Measurements from ENCODE around the gene IRS2. TPM values are rescaled to one million over a fixed set of nuclear protein-coding genes. Genes with fewer than 3 reads are reported as not detected.

Gene IRS2
- total and polyA plus RNA-seq, 2 donors (not counting 1 experiment from before 2014, with no cell fraction given) = 2.3 TPM

GRCh38 chr13:109764045-109764444 is 22.3 kb downstream of the IRS2 start:
- Histone ChIP-seq H3K4me3 (replicated peaks in 1 of 4; ENCODE audit: control extremely low read depth in 1 of 4, insufficient read depth in 1 of 4, low read depth in 3 of 4, low read length in 4 of 4) (no peak overlapping the region), H3K27me3 (ENCODE audit: control insufficient read depth, insufficient read depth, low read length) (no peaks in the 10 kb centered on the region), H3K9me3 (ENCODE audit: control insufficient read depth, insufficient read depth, low read depth, low read length) (no peaks in the 10 kb centered on the region), H3K4me1 (ENCODE audit: control insufficient read depth, extremely low read depth, insufficient read depth, low read length) (no peaks in the 10 kb centered on the region), H3K27ac (ENCODE audit: insufficient read depth, low read length) (no peak overlapping the region), H3K4me2 (ENCODE audit: extremely low read depth, insufficient read depth, low read length) (no peak overlapping the region), H4K20me1 (ENCODE audit: control insufficient read depth, extremely low read depth, insufficient read depth, low read length) (no peaks in the 10 kb centered on the region), H3K79me2 (ENCODE audit: control insufficient read depth, insufficient read depth, low read length) (no peaks in the 10 kb centered on the region), H3K36me3 (ENCODE audit: control insufficient read depth, insufficient read depth, low read length) (no peaks in the 10 kb centered on the region), H2AFZ (ENCODE audit: low read length) (no peak overlapping the region), H3K9ac (ENCODE audit: insufficient read depth, low read length) (no peak overlapping the region)
- TF ChIP-seq CTCF (conservative IDR thresholded peaks at IDR 0.05 in 1 of 2, IDR thresholded peaks at IDR 0.05 in 1 of 2; ENCODE audit: low read depth in 1 of 2, low read length in 2 of 2) = no peak
- no peak for TF ChIP-seq EZH2 (IDR thresholded peaks at IDR 0.05; ENCODE audit: low read length, missing control alignments)
- DNase-seq (ENCODE audit: low read depth in 2 of 2) = no peak

GRCh38 chr13:109762791-109763190 is 23.6 kb downstream of the IRS2 start:
- H2AFZ ChIP-seq (ENCODE audit: low read length) = no peak overlapping the region
- H3K9me3 ChIP-seq (ENCODE audit: control insufficient read depth, insufficient read depth, low read depth, low read length) = no peaks in the 10 kb centered on the region
- no peaks in the 10 kb centered on the region for H3K4me1 ChIP-seq (ENCODE audit: control insufficient read depth, extremely low read depth, insufficient read depth, low read length)
- DNase-seq (ENCODE audit: low read depth in 2 of 2) = no peak
- H3K4me3 ChIP-seq (replicated peaks in 1 of 4; ENCODE audit: control extremely low read depth in 1 of 4, insufficient read depth in 1 of 4, low read depth in 3 of 4, low read length in 4 of 4) = no peak overlapping the region
- no peak for TF ChIP-seq EZH2 (IDR thresholded peaks at IDR 0.05; ENCODE audit: low read length, missing control alignments)
- no peak for TF ChIP-seq CTCF (conservative IDR thresholded peaks at IDR 0.05 in 1 of 2, IDR thresholded peaks at IDR 0.05 in 1 of 2; ENCODE audit: low read depth in 1 of 2, low read length in 2 of 2)
- no peaks in the 10 kb centered on the region for H3K27me3 ChIP-seq (ENCODE audit: control insufficient read depth, insufficient read depth, low read length)
- no peaks in the 10 kb centered on the region for H3K79me2 ChIP-seq (ENCODE audit: control insufficient read depth, insufficient read depth, low read length)
- no peak overlapping the region for H3K4me2 ChIP-seq (ENCODE audit: extremely low read depth, insufficient read depth, low read length)
- H4K20me1 ChIP-seq (ENCODE audit: control insufficient read depth, extremely low read depth, insufficient read depth, low read length) = no peaks in the 10 kb centered on the region
- H3K36me3 ChIP-seq (ENCODE audit: control insufficient read depth, insufficient read depth, low read length) = no peaks in the 10 kb centered on the region
- H3K9ac ChIP-seq (ENCODE audit: insufficient read depth, low read length) = no peak overlapping the region
- no peak overlapping the region for H3K27ac ChIP-seq (ENCODE audit: insufficient read depth, low read length)

- no peak for DNase-seq (ENCODE audit: low read depth in 2 of 2)
- H3K4me2 ChIP-seq (ENCODE audit: extremely low read depth, insufficient read depth, low read length) = no peak overlapping the region
- H3K27ac ChIP-seq (ENCODE audit: insufficient read depth, low read length) = no peak overlapping the region
- H3K9ac ChIP-seq (ENCODE audit: insufficient read depth, low read length) = no peak overlapping the region
- no peaks in the 10 kb centered on the region for H3K9me3 ChIP-seq (ENCODE audit: control insufficient read depth, insufficient read depth, low read depth, low read length)
- TF ChIP-seq CTCF (conservative IDR thresholded peaks at IDR 0.05 in 1 of 2, IDR thresholded peaks at IDR 0.05 in 1 of 2; ENCODE audit: low read depth in 1 of 2, low read length in 2 of 2) (no peak), EZH2 (IDR thresholded peaks at IDR 0.05; ENCODE audit: low read length, missing control alignments) (no peak)
- H2AFZ ChIP-seq (ENCODE audit: low read length) = no peak overlapping the region
- H3K79me2 ChIP-seq (ENCODE audit: control insufficient read depth, insufficient read depth, low read length) = no peaks in the 10 kb centered on the region
- no peaks in the 10 kb centered on the region for H4K20me1 ChIP-seq (ENCODE audit: control insufficient read depth, extremely low read depth, insufficient read depth, low read length)
- H3K4me3 ChIP-seq (replicated peaks in 1 of 4; ENCODE audit: control extremely low read depth in 1 of 4, insufficient read depth in 1 of 4, low read depth in 3 of 4, low read length in 4 of 4) = no peak overlapping the region
- H3K36me3 ChIP-seq (ENCODE audit: control insufficient read depth, insufficient read depth, low read length) = no peaks in the 10 kb centered on the region
- no peaks in the 10 kb centered on the region for H3K4me1 ChIP-seq (ENCODE audit: control insufficient read depth, extremely low read depth, insufficient read depth, low read length)
- H3K27me3 ChIP-seq (ENCODE audit: control insufficient read depth, insufficient read depth, low read length) = no peaks in the 10 kb centered on the region
Measured at GRCh38 chr13:109761695-109762094, 24.7 kb downstream of the IRS2 start.

All from fibroblast of lung (primary cell).